RWPE1 (cell line): ENCODE data around the gene ARHGEF7.

Source experiments
- CTCF ChIA-PET: fragments of 350-600 bp; sonication (Branson Sonifier 250); formaldehyde crosslinking; extraction: SDS; loops from one replicate; lab custom pipeline; 2021; lab: Yijun Ruan, JAX
- POLR2A ChIA-PET: fragments of 400-600 bp; formaldehyde crosslinking; extraction: SDS; loops from one replicate; lab custom pipeline; 2020; ENCODE audit warnings: antibody characterized with exemption; ENCODE audit not compliant: low non-redundant PET; lab: Yijun Ruan, JAX
- DNase-seq: peaks from one replicate; pipeline ENCODE4 v3.0.0; 2012; ENCODE audit warnings: low spot score
- H3K27ac ChIP-seq: fragments of 450-650 bp; 2 replicates; pipeline ENCODE4 v1.5.1; 2017
- TF ChIP-seq, protein P1 (sequence below): fragments of 450-650 bp; conservative IDR thresholded peaks from 2 replicates; pipeline ENCODE4 v1.5.1; 2017; ENCODE audit warnings: low read depth, mild to moderate bottlenecking

Gene ARHGEF7

GRCh38 chr13:111327730-111328573, 212.8 kb downstream of the ARHGEF7 start:
- ChIA-PET CTCF (interaction anchor here (0.6 kb wide), 1 partner anchor 42 kb away, joined by 3 read pairs; no protein-coding TSS in a partner anchor), POLR2A (no interaction called here)
- TF ChIP-seq, protein P1, sequence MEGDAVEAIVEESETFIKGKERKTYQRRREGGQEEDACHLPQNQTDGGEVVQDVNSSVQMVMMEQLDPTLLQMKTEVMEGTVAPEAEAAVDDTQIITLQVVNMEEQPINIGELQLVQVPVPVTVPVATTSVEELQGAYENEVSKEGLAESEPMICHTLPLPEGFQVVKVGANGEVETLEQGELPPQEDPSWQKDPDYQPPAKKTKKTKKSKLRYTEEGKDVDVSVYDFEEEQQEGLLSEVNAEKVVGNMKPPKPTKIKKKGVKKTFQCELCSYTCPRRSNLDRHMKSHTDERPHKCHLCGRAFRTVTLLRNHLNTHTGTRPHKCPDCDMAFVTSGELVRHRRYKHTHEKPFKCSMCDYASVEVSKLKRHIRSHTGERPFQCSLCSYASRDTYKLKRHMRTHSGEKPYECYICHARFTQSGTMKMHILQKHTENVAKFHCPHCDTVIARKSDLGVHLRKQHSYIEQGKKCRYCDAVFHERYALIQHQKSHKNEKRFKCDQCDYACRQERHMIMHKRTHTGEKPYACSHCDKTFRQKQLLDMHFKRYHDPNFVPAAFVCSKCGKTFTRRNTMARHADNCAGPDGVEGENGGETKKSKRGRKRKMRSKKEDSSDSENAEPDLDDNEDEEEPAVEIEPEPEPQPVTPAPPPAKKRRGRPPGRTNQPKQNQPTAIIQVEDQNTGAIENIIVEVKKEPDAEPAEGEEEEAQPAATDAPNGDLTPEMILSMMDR, result no peak
- no peak overlapping the region for H3K27ac ChIP-seq
- DNase-seq, result no peak

GRCh38 chr13:111328574-111329410, 213.7 kb downstream of the ARHGEF7 start:
- CTCF ChIA-PET, result interaction anchor here (0.6 kb wide), 1 partner anchor 43 kb away, joined by 3 read pairs; no protein-coding TSS in a partner anchor
- no peak overlapping the region for H3K27ac ChIP-seq
- no peak for DNase-seq
- POLR2A ChIA-PET, result no interaction called here
- TF ChIP-seq, protein P1, result no peak

DNA sequence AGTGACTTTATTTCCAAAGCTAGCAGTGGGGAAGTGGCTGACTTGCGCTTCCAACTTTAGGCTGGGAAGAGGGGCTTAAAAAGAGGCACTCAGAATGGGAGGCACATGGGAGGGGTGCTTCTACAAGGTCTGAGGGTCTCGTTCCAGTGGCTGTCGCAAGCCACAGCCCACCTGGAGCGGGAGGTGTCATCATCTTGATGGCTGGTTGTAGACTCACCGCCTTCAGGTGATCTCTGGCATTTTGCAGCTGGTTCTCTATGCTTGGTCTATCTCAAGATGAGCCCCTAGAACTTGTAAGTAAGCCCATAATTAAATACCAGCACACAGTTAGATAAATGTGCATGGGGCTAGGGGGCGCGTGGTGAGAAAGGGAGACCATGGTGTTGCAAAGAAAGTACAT, 214.5 kb downstream of the ARHGEF7 start:
- H3K27ac ChIP-seq, result no peak overlapping the region
- DNase-seq, result no peak
- ChIA-PET CTCF (interaction anchor here (0.7 kb wide), 1 partner anchor 21 kb away, joined by 3 read pairs; no protein-coding TSS in a partner anchor), POLR2A (no interaction called here)
- TF ChIP-seq, protein P1, result no peak

GRCh38 chr13:111330066-111330610, 215.0 kb downstream of the ARHGEF7 start:
- ChIA-PET CTCF (interaction anchor here (0.7 kb wide), 1 partner anchor 21 kb away, joined by 3 read pairs; no protein-coding TSS in a partner anchor), POLR2A (no interaction called here)
- TF ChIP-seq, protein P1, result no peak
- no peak for DNase-seq
- no peak overlapping the region for H3K27ac ChIP-seq

- DNase-seq, result no peak
- ChIA-PET CTCF (no interaction called here), POLR2A (no interaction called here)
- TF ChIP-seq, protein P1, result no peak
- no peak overlapping the region for H3K27ac ChIP-seq
These were observed 220.2 kb downstream of the ARHGEF7 start for GRCh38 chr13:111335298-111335697.

GRCh38 chr13:111336666-111337065, 221.6 kb downstream of the ARHGEF7 start:
- CTCF ChIA-PET, result no interaction called here
- H3K27ac ChIP-seq, result no peak overlapping the region
- TF ChIP-seq, protein P1, result no peak
- POLR2A ChIA-PET, result no interaction called here
- no peak for DNase-seq
